IMR-90 (cell line): ENCODE data around the gene PIAS3.
"Not testable (repeated sequence)": the region's sequence is repeated elsewhere in the genome, so short reads cannot be mapped to it uniquely, and the experiment has no call there.

ENCODE experiments used
- FOS ChIP-seq: fragments of 150-350 bp; IDR thresholded peaks from 2 replicates; pipeline ENCODE4 v1.6.1; 2016; ENCODE audit warnings: low read depth, low read length
- POLR2A ChIP-seq: IDR thresholded peaks from 2 replicates; pipeline ENCODE4 v1.6.1; 2012; ENCODE audit warnings: mild to moderate bottlenecking, low read depth, low read length
- TF ChIP-seq, protein P1 (sequence below): conservative IDR thresholded peaks from 2 replicates; pipeline ENCODE4 v1.5.1; 2012; ENCODE audit warnings: mild to moderate bottlenecking, low read depth, low read length, improper control_type of control experiment

DNA sequence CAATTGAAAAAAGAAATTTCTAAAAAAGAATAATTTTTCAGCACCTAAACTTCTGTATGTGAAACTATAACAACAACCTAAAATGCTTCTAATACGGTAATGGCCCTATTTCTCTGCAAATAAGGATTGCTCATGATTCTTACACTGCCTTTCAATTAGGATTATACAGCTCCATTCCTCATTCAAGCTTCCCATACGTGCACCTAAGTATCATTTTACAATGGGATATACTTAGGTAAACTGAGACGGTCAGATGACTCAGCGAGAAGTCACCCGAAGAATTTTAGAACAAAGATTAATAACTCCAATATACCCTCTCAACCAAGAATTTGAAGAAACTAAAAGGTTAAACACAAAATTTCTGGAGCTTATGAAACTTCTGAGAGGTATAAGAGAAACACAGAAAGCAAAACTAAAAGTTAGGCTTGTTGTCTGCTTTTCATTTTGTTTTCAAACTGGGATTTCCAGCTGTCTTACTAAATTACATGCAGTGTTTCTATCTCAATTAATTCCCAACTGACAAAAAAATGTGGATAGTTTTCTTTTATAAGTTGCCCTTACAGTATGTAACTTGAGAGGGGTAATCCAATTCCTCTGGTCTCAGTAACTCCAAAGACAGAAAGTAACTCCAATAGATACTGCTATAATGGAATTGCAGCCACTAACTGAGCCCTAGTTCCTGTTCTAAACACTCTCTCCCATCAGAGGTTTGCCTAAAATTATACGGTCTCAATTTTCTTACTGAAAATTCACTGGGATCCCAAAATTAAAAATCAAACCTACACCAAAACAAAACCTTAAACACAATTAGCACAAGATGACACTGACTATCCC lies 45.7 kb downstream of the PIAS3 start:
- TF ChIP-seq, protein P1, sequence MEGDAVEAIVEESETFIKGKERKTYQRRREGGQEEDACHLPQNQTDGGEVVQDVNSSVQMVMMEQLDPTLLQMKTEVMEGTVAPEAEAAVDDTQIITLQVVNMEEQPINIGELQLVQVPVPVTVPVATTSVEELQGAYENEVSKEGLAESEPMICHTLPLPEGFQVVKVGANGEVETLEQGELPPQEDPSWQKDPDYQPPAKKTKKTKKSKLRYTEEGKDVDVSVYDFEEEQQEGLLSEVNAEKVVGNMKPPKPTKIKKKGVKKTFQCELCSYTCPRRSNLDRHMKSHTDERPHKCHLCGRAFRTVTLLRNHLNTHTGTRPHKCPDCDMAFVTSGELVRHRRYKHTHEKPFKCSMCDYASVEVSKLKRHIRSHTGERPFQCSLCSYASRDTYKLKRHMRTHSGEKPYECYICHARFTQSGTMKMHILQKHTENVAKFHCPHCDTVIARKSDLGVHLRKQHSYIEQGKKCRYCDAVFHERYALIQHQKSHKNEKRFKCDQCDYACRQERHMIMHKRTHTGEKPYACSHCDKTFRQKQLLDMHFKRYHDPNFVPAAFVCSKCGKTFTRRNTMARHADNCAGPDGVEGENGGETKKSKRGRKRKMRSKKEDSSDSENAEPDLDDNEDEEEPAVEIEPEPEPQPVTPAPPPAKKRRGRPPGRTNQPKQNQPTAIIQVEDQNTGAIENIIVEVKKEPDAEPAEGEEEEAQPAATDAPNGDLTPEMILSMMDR, result not testable (repeated sequence)
- TF ChIP-seq POLR2A, FOS: not testable (repeated sequence)
